OCI-LY1 (cell line): ENCODE results near the gene SLAMF6.

Experiments
- H2AFZ ChIP-seq: fragments of 200-600 bp; sonication (generic), shearing (Covaris generic); 2 replicates; pipeline ENCODE4 v1.6.0; 2014; ENCODE audit warnings: antibody characterized with exemption, mild to moderate bottlenecking, low read length
- H3F3A ChIP-seq: fragments of 200-600 bp; sonication (generic), shearing (Covaris generic); 2 replicates; pipeline ENCODE4 v1.6.0; 2014; ENCODE audit warnings: mild to moderate bottlenecking, antibody characterized with exemption, low read length, moderate library complexity; ENCODE audit not compliant: insufficient read depth
- H3K27ac ChIP-seq: fragments of 200-600 bp; sonication (generic); 2 replicates; pipeline ENCODE4 v1.5.1; 2014; ENCODE audit warnings: low read length, mixed run types, mild to moderate bottlenecking, low read depth; ENCODE audit not compliant: poor library complexity, severe bottlenecking
- H3K27me3 ChIP-seq: fragments of 200-600 bp; sonication (generic); 2 replicates; pipeline ENCODE4 v1.6.0; 2014; ENCODE audit warnings: antibody characterized with exemption, mild to moderate bottlenecking, low read length, moderate library complexity; ENCODE audit not compliant: insufficient read depth
- H3K36me3 ChIP-seq: fragments of 200-600 bp; sonication (generic); 2 replicates; pipeline ENCODE4 v1.6.1; 2014; ENCODE audit warnings: mild to moderate bottlenecking, antibody characterized with exemption, low read length, moderate library complexity, mixed read lengths; ENCODE audit not compliant: insufficient read depth
- H3K4me1 ChIP-seq: fragments of 200-600 bp; sonication (generic); 2 replicates; pipeline ENCODE4 v1.5.1; 2014; ENCODE audit warnings: mild to moderate bottlenecking, low read length, moderate library complexity; ENCODE audit not compliant: insufficient read depth, severe bottlenecking
- H3K4me2 ChIP-seq: fragments of 200-600 bp; sonication (generic), shearing (Covaris generic); 2 replicates; pipeline ENCODE4 v1.6.1; 2014; ENCODE audit warnings: low read length
- H3K4me3 ChIP-seq: fragments of 200-600 bp; sonication (generic); 2 replicates; pipeline ENCODE4 v1.5.1; 2014; ENCODE audit warnings: low read length, low read depth, mild to moderate bottlenecking, mixed read lengths; ENCODE audit not compliant: poor library complexity, severe bottlenecking
- H3K79me2 ChIP-seq: fragments of 200-600 bp; shearing (Covaris generic); 2 replicates; pipeline ENCODE4 v1.6.1; 2016; ENCODE audit warnings: mixed run types, low read length, mixed read lengths; ENCODE audit not compliant: insufficient read depth
- H3K9ac ChIP-seq: fragments of 200-600 bp; sonication (generic), shearing (Covaris generic); 2 replicates; pipeline ENCODE4 v1.6.1; 2014; ENCODE audit warnings: mild to moderate bottlenecking, low read length, mixed read lengths
- H3K9me2 ChIP-seq: fragments of 200-600 bp; sonication (generic), shearing (Covaris generic); 2 replicates; pipeline ENCODE4 v1.6.1; 2014; ENCODE audit warnings: low read depth, mild to moderate bottlenecking, low read length, mixed read lengths
- H3K9me3 ChIP-seq: fragments of 200-600 bp; shearing (Covaris generic); 2 replicates; pipeline ENCODE4 v1.6.1; 2014; ENCODE audit warnings: low read length, mixed read lengths
- H4K20me1 ChIP-seq: fragments of 200-600 bp; sonication (generic), shearing (Covaris generic); 2 replicates; pipeline ENCODE4 v1.6.0; 2016; ENCODE audit warnings: mild to moderate bottlenecking, low read length; ENCODE audit not compliant: insufficient read depth
- CTCF ChIP-seq: fragments of 200-600 bp; sonication (generic), shearing (Covaris generic); IDR thresholded peaks from 2 replicates; pipeline ENCODE4 v1.5.1; 2017; ENCODE audit warnings: mild to moderate bottlenecking, antibody characterized with exemption, low read length, moderate library complexity, mixed read lengths
- EZH2 ChIP-seq: fragments of 200-600 bp; sonication (generic), shearing (Covaris generic); IDR thresholded peaks from 2 replicates; pipeline ENCODE4 v1.8.0; 2017; ENCODE audit warnings: borderline replicate concordance, mixed run types, mild to moderate bottlenecking, antibody characterized with exemption, low read length, moderate library complexity, mixed read lengths

SLAMF6 gene

GRCh38 chr1:160491981-160492380, 31.1 kb downstream of the SLAMF6 start:
- Histone ChIP-seq H3K9me3 (no peaks in the 10 kb centered on the region), H3K27me3 (no peaks in the 10 kb centered on the region), H3K27ac (peak overlapping the region; percentile 98), H3K9me2 (no peaks in the 10 kb centered on the region), H3K4me2 (no peak overlapping the region), H3K4me1 (peaks cover 51% of the 10 kb centered on the region), H4K20me1 (no peaks in the 10 kb centered on the region), H3K79me2 (no peaks in the 10 kb centered on the region), H3K9ac (no peak overlapping the region), H3F3A (no peaks in the 10 kb centered on the region), H2AFZ (no peak overlapping the region), H3K4me3 (no peak overlapping the region), H3K36me3 (peaks cover 86% of the 10 kb centered on the region)
- TF ChIP-seq CTCF (no peak), EZH2 (no peak)

- H3K79me2 ChIP-seq: no peaks in the 10 kb centered on the region
- no peaks in the 10 kb centered on the region for H4K20me1 ChIP-seq
- no peaks in the 10 kb centered on the region for H3K9me2 ChIP-seq
- no peaks in the 10 kb centered on the region for H3K27me3 ChIP-seq
- no peak overlapping the region for H3K4me2 ChIP-seq
- H3K4me3 ChIP-seq: no peak overlapping the region
- TF ChIP-seq EZH2: no peak
- H3K9me3 ChIP-seq: no peaks in the 10 kb centered on the region
- H3F3A ChIP-seq: no peaks in the 10 kb centered on the region
- peak overlapping the region; percentile 98 for H3K27ac ChIP-seq
- H2AFZ ChIP-seq: no peak overlapping the region
- H3K4me1 ChIP-seq: peaks cover 52% of the 10 kb centered on the region
- no peak overlapping the region for H3K9ac ChIP-seq
- peaks cover 86% of the 10 kb centered on the region for H3K36me3 ChIP-seq
Measured at GRCh38 chr1:160491017-160491416, 32.0 kb downstream of the SLAMF6 start.

- H3K4me1 ChIP-seq: peaks cover 52% of the 10 kb centered on the region
- peak overlapping the region; percentile 24 for H3K4me3 ChIP-seq
- TF ChIP-seq EZH2 (no peak), CTCF (no peak)
- H3K27ac ChIP-seq: peak overlapping the region; percentile 98
- H3F3A ChIP-seq: no peaks in the 10 kb centered on the region
- H3K9ac ChIP-seq: peak overlapping the region; percentile 63
- no peaks in the 10 kb centered on the region for H3K79me2 ChIP-seq
- H3K36me3 ChIP-seq: peaks cover 82% of the 10 kb centered on the region
- H2AFZ ChIP-seq: no peak overlapping the region
- H3K9me2 ChIP-seq: no peaks in the 10 kb centered on the region
- no peaks in the 10 kb centered on the region for H3K27me3 ChIP-seq
- peak overlapping the region; percentile 46 for H3K4me2 ChIP-seq
- no peaks in the 10 kb centered on the region for H4K20me1 ChIP-seq
- no peaks in the 10 kb centered on the region for H3K9me3 ChIP-seq
Measured at GRCh38 chr1:160489513-160490261, 33.4 kb downstream of the SLAMF6 start.
